Lung (tissue), 12 donors: Measurements from ENCODE around the gene B3GNT7. TPM values are rescaled to one million over a fixed set of nuclear protein-coding genes. Genes with fewer than 3 reads are reported as not detected.

Experiments
- ATAC-seq: fragments of 200-7000 bp; cut with Tn5 transposase; one replicate; pipeline ENCODE4 v1.9.1; 2020; ENCODE audit warnings: moderate number of reproducible peaks; ENCODE audit not compliant: insufficient read depth, low FRiP score
- DNase-seq, 3 donors: peaks; one replicate each; pipeline ENCODE4 v3.0.0-alpha.2; 2013 to 2017
- H3K27ac ChIP-seq, 2 donors: one replicate each; pipeline ENCODE4 v1.5.1; 2013; ENCODE audit warnings: mild to moderate bottlenecking in 2 of 2, moderate library complexity in 2 of 2, control low read depth in 1 of 2, inconsistent platforms in 1 of 2, low read depth in 1 of 2, low read length in 1 of 2
- H3K27me3 ChIP-seq, 3 donors: one replicate each; pipeline ENCODE4 v1.5.1; 2013; ENCODE audit warnings: low read length in 2 of 3; ENCODE audit not compliant: control insufficient read depth in 3 of 3, insufficient read depth in 3 of 3
- H3K36me3 ChIP-seq, 4 donors: one replicate each; pipeline ENCODE4 v1.5.1; 2013; ENCODE audit warnings: low read length in 4 of 4, mild to moderate bottlenecking in 1 of 4, moderate library complexity in 1 of 4; ENCODE audit not compliant: control insufficient read depth in 4 of 4, insufficient read depth in 4 of 4
- H3K4me1 ChIP-seq, 5 donors: one replicate each; pipeline ENCODE4 v1.5.1; 2013; ENCODE audit warnings: low read length in 5 of 5, mild to moderate bottlenecking in 2 of 5, moderate library complexity in 1 of 5; ENCODE audit not compliant: control insufficient read depth in 5 of 5, insufficient read depth in 5 of 5
- H3K4me3 ChIP-seq: one replicate; pipeline ENCODE4 v1.5.1; 2013; ENCODE audit warnings: mild to moderate bottlenecking, control low read depth, moderate library complexity
- H3K9ac ChIP-seq, 2 donors: one replicate each; pipeline ENCODE4 v1.5.1; 2013; ENCODE audit warnings: low read length in 2 of 2, control low read depth in 1 of 2; ENCODE audit not compliant: insufficient read depth in 1 of 2
- H3K9me3 ChIP-seq, 4 donors: one replicate each; pipeline ENCODE4 v1.5.1; 2013; ENCODE audit warnings: low read length in 3 of 4, mild to moderate bottlenecking in 1 of 4, moderate library complexity in 1 of 4; ENCODE audit not compliant: control insufficient read depth in 4 of 4, insufficient read depth in 3 of 4
- CTCF ChIP-seq: IDR thresholded peaks from 2 replicates; pipeline ENCODE4 v1.5.1; 2012; ENCODE audit warnings: mild to moderate bottlenecking; ENCODE audit errors: control extremely low read depth, extremely low read depth
- WGBS, 2 donors: extraction: QIAGEN DNeasy Blood & Tissue Kit; methylation state at CpG; one replicate each; pipeline ENCODE4 v1.1.7; 2013; 5-methylcytosine and 5-hydroxymethylcytosine counted together
- polyA plus RNA-seq, 2 donors: library from polyadenylated mRNA; stranded (reverse); fragments of 200-250 nt; gene quantifications; one replicate each; pipeline ENCODE4 v1.2.1, GENCODE V29; 2013
- total RNA-seq, 2 donors: library from RNA; depleted of rRNA in 1 of 2; stranded (reverse); fragments of >200 nt in 1 of 2; gene quantifications; one replicate each; pipeline ENCODE4 v1.2.1, GENCODE V29; 2014 to 2021
- donor health status: control.
- donor health status: control.
- donor health status: Bipolar disorder and iron deficiency.
- donor health status: healthy.
- donor health status: DM: yes; HTN: yes; CAD: no.

The B3GNT7 gene
- total and polyA plus RNA-seq, 4 donors = 18.9 to 73.7 (median 27.5) TPM

GRCh38 chr2:231392431-231393148 is 2.9 kb upstream of the B3GNT7 start:
- no peak for DNase-seq

GRCh38 chr2:231393149-231394131 is 2.1 kb upstream of the B3GNT7 start:
- ATAC-seq (no peak), DNase-seq (no peak)
- Histone ChIP-seq H3K27me3 (peaks cover 0 to 10% (median 8%) of the 10 kb centered on the region in 3 donors), H3K4me1 (peaks cover 0 to 17% (median 9%) of the 10 kb centered on the region in 5 donors), H3K9me3 (peaks cover 0 to 2% (median 0%) of the 10 kb centered on the region in 4 donors), H3K36me3 (peaks cover 0 to 3% (median 0%) of the 10 kb centered on the region in 4 donors), H3K27ac (peak overlapping the region in 1 of 2 donors; percentile 78), H3K4me3 (no peak overlapping the region), H3K9ac (no peak overlapping the region)
- TF ChIP-seq CTCF = no peak
- WGBS, 2 donors = 65 to 68% methylated on average over 17 of the region's 17 CpGs

More at GRCh38 chr2:231392431-231393148, 2.9 kb upstream of the B3GNT7 start:
- H3K27ac ChIP-seq = peak overlapping the region in 1 of 2 donors; percentile 78
- no peak overlapping the region for H3K9ac ChIP-seq
- H3K9me3 ChIP-seq = peaks cover 0 to 2% (median 0%) of the 10 kb centered on the region in 4 donors
- H3K4me3 ChIP-seq = no peak overlapping the region
- peaks cover 0 to 10% (median 8%) of the 10 kb centered on the region in 3 donors for H3K27me3 ChIP-seq
- no peaks in the 10 kb centered on the region for H3K36me3 ChIP-seq
- ATAC-seq = no peak
- 85 to 93% methylated on average over 14 of the region's 14 CpGs for WGBS, 2 donors
- no peak for TF ChIP-seq CTCF
- H3K4me1 ChIP-seq = peaks cover 0 to 20% (median 9%) of the 10 kb centered on the region in 5 donors

- Histone ChIP-seq H3K27me3 (peaks cover 0 to 10% (median 8%) of the 10 kb centered on the region in 3 donors), H3K9me3 (peaks cover 0 to 2% (median 0%) of the 10 kb centered on the region in 4 donors), H3K4me1 (peaks cover 0 to 18% (median 13%) of the 10 kb centered on the region in 5 donors), H3K9ac (no peak overlapping the region), H3K4me3 (no peak overlapping the region), H3K36me3 (peaks cover 0 to 12% (median 0%) of the 10 kb centered on the region in 4 donors), H3K27ac (peak overlapping the region in 1 of 2 donors; percentile 82)
- WGBS, 2 donors = 69 to 73% methylated on average over 13 of the region's 13 CpGs
- TF ChIP-seq CTCF = no peak
- ATAC-seq = peak; percentile 24
- DNase-seq = peak in 1 of 3 donors; percentile 17
Measured at GRCh38 chr2:231394211-231395141, 1.0 kb upstream of the B3GNT7 start.
